Fibroblast of villous mesenchyme (primary cell): ENCODE measurements around the gene ZNF423. TPM values are rescaled to one million over a fixed set of nuclear protein-coding genes. Genes with fewer than 3 reads are reported as not detected.

Source experiments
- DNase-seq: peaks from one replicate; pipeline ENCODE4 v3.0.0-alpha.2; 2010; ENCODE audit warnings: low read depth
- H3K4me3 ChIP-seq: 2 replicates; pipeline ENCODE4 v1.5.1; 2011; ENCODE audit warnings: low read depth, mild to moderate bottlenecking, low read length
- CTCF ChIP-seq: IDR thresholded peaks from 2 replicates; pipeline ENCODE4 v1.5.1; 2012; ENCODE audit warnings: low read depth, mild to moderate bottlenecking, low read length; ENCODE audit not compliant: insufficient read depth
- total RNA-seq: library from RNA; depleted of rRNA; stranded (reverse); fragments of >200 nt; gene quantifications from 2 replicates; pipeline ENCODE4 v1.2.3, GENCODE V29; 2012

The ZNF423 gene
- total RNA-seq, 1 donor: 0.43 TPM

- no peak for DNase-seq
- no peak for TF ChIP-seq CTCF
- H3K4me3 ChIP-seq: no peak overlapping the region
These were observed 317.9 kb downstream of the ZNF423 start for GRCh38 chr16:49537924-49538459.

GRCh38 chr16:49534901-49535610 is 320.9 kb downstream of the ZNF423 start:
- DNase-seq: no peak
- TF ChIP-seq CTCF: no peak
- no peak overlapping the region for H3K4me3 ChIP-seq

GRCh38 chr16:49533422-49533821 is 322.5 kb downstream of the ZNF423 start:
- no peak for DNase-seq
- H3K4me3 ChIP-seq: no peak overlapping the region
- no peak for TF ChIP-seq CTCF

GRCh38 chr16:49532873-49533272 is 323.0 kb downstream of the ZNF423 start:
- no peak overlapping the region for H3K4me3 ChIP-seq
- no peak for DNase-seq
- TF ChIP-seq CTCF: no peak

- no peak for DNase-seq
- TF ChIP-seq CTCF: no peak
- no peak overlapping the region for H3K4me3 ChIP-seq
These were observed 323.7 kb downstream of the ZNF423 start for GRCh38 chr16:49531931-49532840.

- no peak for TF ChIP-seq CTCF
- no peak overlapping the region for H3K4me3 ChIP-seq
- DNase-seq: no peak
These were observed 324.5 kb downstream of the ZNF423 start for GRCh38 chr16:49531425-49531824.
